Hepatocyte (in vitro differentiated cells): Measurements from ENCODE around the gene TRIM23.

ENCODE experiments used
- EZH2 ChIP-seq: fragments of 200-600 bp; sonication (generic); IDR thresholded peaks from 2 replicates; pipeline ENCODE4 v1.6.1; 2016; ENCODE audit warnings: antibody characterized with exemption, mild to moderate bottlenecking, borderline replicate concordance
- EZH2phosphoT487 ChIP-seq: fragments of 200-600 bp; sonication (generic); IDR thresholded peaks from one replicate; pipeline ENCODE4 v1.6.1; 2018; ENCODE audit warnings: antibody characterized with exemption, mild to moderate bottlenecking, low read depth, moderate library complexity; ENCODE audit not compliant: unreplicated experiment, severe bottlenecking
- TF ChIP-seq, protein P1 (sequence below): fragments of 200-600 bp; sonication (generic); IDR thresholded peaks from 2 replicates; pipeline ENCODE4 v1.5.1; 2016; ENCODE audit warnings: antibody characterized with exemption, mild to moderate bottlenecking; ENCODE audit not compliant: poor library complexity

DNA sequence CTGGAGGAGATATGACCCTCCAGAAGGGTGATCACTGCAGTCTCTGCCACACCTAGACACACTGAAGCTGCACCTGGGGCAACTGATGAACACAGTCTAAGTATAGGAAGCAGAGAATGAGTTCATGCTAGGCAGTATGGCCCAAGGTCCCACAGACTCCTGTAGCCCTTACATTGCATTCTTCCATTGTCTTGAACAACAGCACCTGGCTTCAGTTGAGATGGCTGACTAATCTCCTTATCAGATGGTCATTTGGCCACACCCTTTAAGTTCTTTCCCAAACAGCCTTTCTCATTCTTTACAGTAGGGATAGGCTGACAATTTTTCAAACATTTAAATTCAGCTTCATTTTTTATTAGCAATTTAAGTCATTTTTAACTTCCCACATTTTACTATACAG lies 84.3 kb downstream of the TRIM23 start:
- TF ChIP-seq, protein P1, sequence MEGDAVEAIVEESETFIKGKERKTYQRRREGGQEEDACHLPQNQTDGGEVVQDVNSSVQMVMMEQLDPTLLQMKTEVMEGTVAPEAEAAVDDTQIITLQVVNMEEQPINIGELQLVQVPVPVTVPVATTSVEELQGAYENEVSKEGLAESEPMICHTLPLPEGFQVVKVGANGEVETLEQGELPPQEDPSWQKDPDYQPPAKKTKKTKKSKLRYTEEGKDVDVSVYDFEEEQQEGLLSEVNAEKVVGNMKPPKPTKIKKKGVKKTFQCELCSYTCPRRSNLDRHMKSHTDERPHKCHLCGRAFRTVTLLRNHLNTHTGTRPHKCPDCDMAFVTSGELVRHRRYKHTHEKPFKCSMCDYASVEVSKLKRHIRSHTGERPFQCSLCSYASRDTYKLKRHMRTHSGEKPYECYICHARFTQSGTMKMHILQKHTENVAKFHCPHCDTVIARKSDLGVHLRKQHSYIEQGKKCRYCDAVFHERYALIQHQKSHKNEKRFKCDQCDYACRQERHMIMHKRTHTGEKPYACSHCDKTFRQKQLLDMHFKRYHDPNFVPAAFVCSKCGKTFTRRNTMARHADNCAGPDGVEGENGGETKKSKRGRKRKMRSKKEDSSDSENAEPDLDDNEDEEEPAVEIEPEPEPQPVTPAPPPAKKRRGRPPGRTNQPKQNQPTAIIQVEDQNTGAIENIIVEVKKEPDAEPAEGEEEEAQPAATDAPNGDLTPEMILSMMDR, result no peak
- TF ChIP-seq EZH2 (no peak), EZH2phosphoT487 (no peak)
